HCEC 1CT (cell line): ENCODE data around the gene M6PR.

Experiments
- DNase-seq: peaks from one replicate; pipeline ENCODE4 v3.0.0-alpha.2; 2017

M6PR gene

GRCh38 chr12:8949342-8950220, at the start of gene M6PR:
Gene M6PR (minus strand): TSS chr12:8949645. CDS start chr12:8946404, 3,241 bp downstream.
- peak; percentile 97 for DNase-seq

- peak; percentile 38 for DNase-seq
Observed at GRCh38 chr12:8996682-8997405, 47.4 kb upstream of the M6PR start.

- no peak for DNase-seq
Observed at GRCh38 chr12:8995021-8995775, 45.8 kb upstream of the M6PR start.

GRCh38 chr12:8993827-8994226, 44.4 kb upstream of the M6PR start:
- DNase-seq, result no peak

- no peak for DNase-seq
Observed at GRCh38 chr12:8991371-8992345, 42.2 kb upstream of the M6PR start.

GRCh38 chr12:8989413-8989812, 40.0 kb upstream of the M6PR start, which contains the start of gene KLRG1:
Gene KLRG1 (plus strand): TSS chr12:8989546. CDS start chr12:8989636, 90 bp downstream.
- DNase-seq, result no peak

- no peak for DNase-seq
Observed at GRCh38 chr12:8987685-8988084, 38.2 kb upstream of the M6PR start.

GRCh38 chr12:8987163-8987562, 37.7 kb upstream of the M6PR start:
- no peak for DNase-seq

GRCh38 chr12:8985213-8985754, 35.8 kb upstream of the M6PR start:
- no peak for DNase-seq

- no peak for DNase-seq
Observed at GRCh38 chr12:8980137-8980536, 30.7 kb upstream of the M6PR start.

- DNase-seq, result no peak
Observed at GRCh38 chr12:8970432-8970831, 21.0 kb upstream of the M6PR start.

- DNase-seq, result no peak
Observed at GRCh38 chr12:8969861-8970411, 20.5 kb upstream of the M6PR start.

GRCh38 chr12:8968761-8969160, 19.3 kb upstream of the M6PR start:
- no peak for DNase-seq

- no peak for DNase-seq
Observed at GRCh38 chr12:8960176-8960575, 10.7 kb upstream of the M6PR start.

- no peak for DNase-seq
Observed at GRCh38 chr12:8958066-8958465, 8.6 kb upstream of the M6PR start.

- DNase-seq, result no peak
Observed at GRCh38 chr12:8957561-8957960, 8.1 kb upstream of the M6PR start.

- no peak for DNase-seq
Observed at GRCh38 chr12:8956772-8957171, 7.3 kb upstream of the M6PR start.

- no peak for DNase-seq
Observed at GRCh38 chr12:8956073-8956472, 6.6 kb upstream of the M6PR start.

GRCh38 chr12:8953773-8954402, 4.4 kb upstream of the M6PR start:
- DNase-seq, result no peak

GRCh38 chr12:8951744-8952143, 2.3 kb upstream of the M6PR start:
- no peak for DNase-seq
